CD14-positive monocyte (primary cell): ENCODE data around the gene GMPPA. TPM values are rescaled to one million over a fixed set of nuclear protein-coding genes. Genes with fewer than 3 reads are reported as not detected.

Experiments
- DNase-seq, 3 donors: peaks; one replicate each; pipeline ENCODE4 v3.0.0-alpha.2; 2011 to 2022
- H2AFZ ChIP-seq: 2 replicates; pipeline ENCODE4 v1.6.0; 2012; ENCODE audit warnings: mild to moderate bottlenecking, low read depth, low read length, inconsistent platforms; ENCODE audit not compliant: insufficient read depth, poor library complexity, severe bottlenecking
- H3K27ac ChIP-seq, 2 donors: 1 replicate in 1 of 2; 2 replicates in 1 of 2; pipeline ENCODE4 v1.5.1; 2012 to 2013; ENCODE audit warnings: low read length in 2 of 2, control low read depth in 1 of 2, inconsistent platforms in 1 of 2, low read depth in 1 of 2, mild to moderate bottlenecking in 1 of 2
- H3K27me3 ChIP-seq, 2 donors: one replicate each; pipeline versions ENCODE4 v1.6.0 to v1.6.1; 2011 to 2013; ENCODE audit warnings: low read length in 2 of 2; ENCODE audit not compliant: control insufficient read depth in 2 of 2, insufficient read depth in 2 of 2
- H3K36me3 ChIP-seq, 2 donors: replicated peaks in 1 of 2; 1 replicate in 1 of 2; 2 replicates in 1 of 2; pipeline versions ENCODE4 v1.5.1 to v1.6.1; 2012 to 2013; ENCODE audit warnings: low read length in 2 of 2, control low read depth in 1 of 2, inconsistent platforms in 1 of 2, mild to moderate bottlenecking in 1 of 2; ENCODE audit not compliant: insufficient read depth in 2 of 2, control insufficient read depth in 1 of 2
- H3K4me1 ChIP-seq, 2 donors: 1 replicate in 1 of 2; 2 replicates in 1 of 2; pipeline versions ENCODE4 v1.5.1 to v1.6.1; 2012 to 2013; ENCODE audit warnings: low read length in 2 of 2, control low read depth in 1 of 2, inconsistent platforms in 1 of 2, mild to moderate bottlenecking in 1 of 2, moderate library complexity in 1 of 2; ENCODE audit not compliant: insufficient read depth in 2 of 2, control insufficient read depth in 1 of 2
- H3K4me2 ChIP-seq: replicated peaks from 2 replicates; pipeline ENCODE3; 2012; ENCODE audit warnings: low read length, moderate library complexity, mild to moderate bottlenecking; ENCODE audit not compliant: poor library complexity, severe bottlenecking; ENCODE audit errors: extremely low read depth
- H3K4me3 ChIP-seq, 3 experiments: fragments of 200-600 bp in 1 of 3; sonication (generic) in 1 of 3; replicated peaks in 1 of 3; 1 replicate in 2 of 3; 2 replicates in 1 of 3; pipeline ENCODE4 v1.5.1; 2011 to 2013; ENCODE audit warnings: low read length in 3 of 3, mild to moderate bottlenecking in 3 of 3, control low read depth in 2 of 3, low read depth in 2 of 3, inconsistent platforms in 1 of 3, moderate library complexity in 1 of 3
- H3K79me2 ChIP-seq: 2 replicates; pipeline ENCODE4 v1.6.0; 2012; ENCODE audit warnings: mild to moderate bottlenecking, control low read depth, inconsistent platforms, low read length, moderate library complexity; ENCODE audit not compliant: insufficient read depth
- H3K9ac ChIP-seq: 2 replicates; pipeline ENCODE4 v1.6.0; 2017; ENCODE audit warnings: low read length, mild to moderate bottlenecking; ENCODE audit not compliant: insufficient read depth, poor library complexity, severe bottlenecking
- H3K9me3 ChIP-seq, 2 donors: replicated peaks in 1 of 2; 1 replicate in 1 of 2; 2 replicates in 1 of 2; pipeline versions ENCODE4 v1.5.1 to v1.6.1; 2012 to 2013; ENCODE audit warnings: low read length in 2 of 2, control low read depth in 1 of 2; ENCODE audit not compliant: control insufficient read depth in 1 of 2, insufficient read depth in 1 of 2
- H4K20me1 ChIP-seq: 2 replicates; pipeline ENCODE4 v1.6.0; 2012; ENCODE audit warnings: mild to moderate bottlenecking, low read length, control low read depth, moderate library complexity; ENCODE audit not compliant: insufficient read depth
- H3K27ac Mint-ChIP-seq, 7 donors: one replicate each; pipeline ENCODE4 v1.8.0; 2020; ENCODE audit warnings: mild to moderate bottlenecking in 7 of 7, mixed read lengths in 7 of 7, moderate library complexity in 6 of 7, inconsistent platforms in 2 of 7
- H3K27me3 Mint-ChIP-seq, 3 donors: one replicate each; pipeline ENCODE4 v1.8.0; 2021 to 2022; ENCODE audit warnings: low read depth in 3 of 3, mild to moderate bottlenecking in 3 of 3, mixed read lengths in 3 of 3, moderate library complexity in 3 of 3, inconsistent platforms in 1 of 3
- H3K36me3 Mint-ChIP-seq, 2 donors: one replicate each; pipeline ENCODE4 v1.8.0; 2020; ENCODE audit warnings: mixed read lengths in 2 of 2, inconsistent platforms in 1 of 2, mild to moderate bottlenecking in 1 of 2
- H3K4me1 Mint-ChIP-seq: one replicate; pipeline ENCODE4 v1.8.0; 2020; ENCODE audit warnings: mild to moderate bottlenecking, mixed read lengths
- H3K4me3 Mint-ChIP-seq, 2 donors: one replicate each; pipeline ENCODE4 v1.8.0; 2020; ENCODE audit warnings: mild to moderate bottlenecking in 2 of 2, mixed read lengths in 2 of 2, moderate library complexity in 1 of 2
- H3K9me3 Mint-ChIP-seq, 7 donors: one replicate each; pipeline ENCODE4 v1.8.0; 2020 to 2022; ENCODE audit warnings: mixed read lengths in 7 of 7, mild to moderate bottlenecking in 6 of 7, moderate library complexity in 6 of 7, inconsistent platforms in 2 of 7
- WGBS: methylation state at CpG from one replicate; pipeline ENCODE4 v1.1.5; 2013; ENCODE audit warnings: missing lambda C conversion rate; ENCODE audit not compliant: insufficient coverage; 5-methylcytosine and 5-hydroxymethylcytosine counted together
- intact Hi-C, 2 donors: fragments of 100-400 bp; cut with micrococcal nuclease; formaldehyde crosslinking; loops; one replicate each; pipeline versions ENCODE4 v1.15.0 to v1.15.1; 2023
- polyA plus RNA-seq, 3 donors: library from polyadenylated mRNA; depleted of rRNA in 1 of 3; unstranded in 2 of 3; stranded (reverse) in 1 of 3; fragments of 300-500 nt in 2 of 3; fragments of >200 nt in 1 of 3; fragmentation: Illumina TruSeq in 2 of 3; gene quantifications; 1 replicate in 2 of 3; 2 replicates in 1 of 3; pipeline ENCODE4 v1.2.3, GENCODE V29; 2012 to 2021
- TF ChIP-seq, protein P1 (sequence below): fragments of 200-600 bp; IDR thresholded peaks from one replicate; pipeline ENCODE4 v1.8.0; 2022; ENCODE audit warnings: antibody characterized with exemption, mild to moderate bottlenecking

GMPPA gene
- polyA plus RNA-seq, 3 donors = 35.5 to 71.2 (median 35.9) TPM

- H3K36me3 ChIP-seq = no peaks in the 10 kb centered on the region
- H3K4me1 ChIP-seq = peaks cover 16 to 24% of the 10 kb centered on the region in 2 donors
- H4K20me1 ChIP-seq = no peaks in the 10 kb centered on the region
- TF ChIP-seq, protein P1, sequence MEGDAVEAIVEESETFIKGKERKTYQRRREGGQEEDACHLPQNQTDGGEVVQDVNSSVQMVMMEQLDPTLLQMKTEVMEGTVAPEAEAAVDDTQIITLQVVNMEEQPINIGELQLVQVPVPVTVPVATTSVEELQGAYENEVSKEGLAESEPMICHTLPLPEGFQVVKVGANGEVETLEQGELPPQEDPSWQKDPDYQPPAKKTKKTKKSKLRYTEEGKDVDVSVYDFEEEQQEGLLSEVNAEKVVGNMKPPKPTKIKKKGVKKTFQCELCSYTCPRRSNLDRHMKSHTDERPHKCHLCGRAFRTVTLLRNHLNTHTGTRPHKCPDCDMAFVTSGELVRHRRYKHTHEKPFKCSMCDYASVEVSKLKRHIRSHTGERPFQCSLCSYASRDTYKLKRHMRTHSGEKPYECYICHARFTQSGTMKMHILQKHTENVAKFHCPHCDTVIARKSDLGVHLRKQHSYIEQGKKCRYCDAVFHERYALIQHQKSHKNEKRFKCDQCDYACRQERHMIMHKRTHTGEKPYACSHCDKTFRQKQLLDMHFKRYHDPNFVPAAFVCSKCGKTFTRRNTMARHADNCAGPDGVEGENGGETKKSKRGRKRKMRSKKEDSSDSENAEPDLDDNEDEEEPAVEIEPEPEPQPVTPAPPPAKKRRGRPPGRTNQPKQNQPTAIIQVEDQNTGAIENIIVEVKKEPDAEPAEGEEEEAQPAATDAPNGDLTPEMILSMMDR = no peak
- no peak overlapping the region for H2AFZ ChIP-seq
- H3K9me3 ChIP-seq = peaks cover 2 to 10% of the 10 kb centered on the region in 2 donors
- 100% methylated on average over 3 of the region's 5 CpGs for WGBS
- Mint-ChIP-seq H3K9me3 (peaks cover 0 to 22% (median 1%) of the 10 kb centered on the region in 7 donors), H3K27ac (no peak overlapping the region), H3K4me3 (peak overlapping the region; percentile 17 to 61), H3K27me3 (peaks cover 51 to 78% (median 59%) of the 10 kb centered on the region in 3 donors), H3K4me1 (peaks cover 19% of the 10 kb centered on the region), H3K36me3 (peaks cover 0 to 5% of the 10 kb centered on the region in 2 donors)
- peaks cover 31 to 53% of the 10 kb centered on the region in 2 donors for H3K27me3 ChIP-seq
- no peaks in the 10 kb centered on the region for H3K79me2 ChIP-seq
- H3K4me2 ChIP-seq = no peak overlapping the region
- intact Hi-C loops = loop anchor here in 1 of 2 donors (5.0 to 10.0 kb wide), 2 partner anchors 34 to 328 kb away; partner anchors contain the start of gene NHEJ1
- no peak overlapping the region for H3K4me3 ChIP-seq
- H3K27ac ChIP-seq = no peak overlapping the region
- no peak overlapping the region for H3K9ac ChIP-seq
- no peak for DNase-seq
Measured at GRCh38 chr2:219493086-219493485, 5.6 kb upstream of the GMPPA start.

DNA sequence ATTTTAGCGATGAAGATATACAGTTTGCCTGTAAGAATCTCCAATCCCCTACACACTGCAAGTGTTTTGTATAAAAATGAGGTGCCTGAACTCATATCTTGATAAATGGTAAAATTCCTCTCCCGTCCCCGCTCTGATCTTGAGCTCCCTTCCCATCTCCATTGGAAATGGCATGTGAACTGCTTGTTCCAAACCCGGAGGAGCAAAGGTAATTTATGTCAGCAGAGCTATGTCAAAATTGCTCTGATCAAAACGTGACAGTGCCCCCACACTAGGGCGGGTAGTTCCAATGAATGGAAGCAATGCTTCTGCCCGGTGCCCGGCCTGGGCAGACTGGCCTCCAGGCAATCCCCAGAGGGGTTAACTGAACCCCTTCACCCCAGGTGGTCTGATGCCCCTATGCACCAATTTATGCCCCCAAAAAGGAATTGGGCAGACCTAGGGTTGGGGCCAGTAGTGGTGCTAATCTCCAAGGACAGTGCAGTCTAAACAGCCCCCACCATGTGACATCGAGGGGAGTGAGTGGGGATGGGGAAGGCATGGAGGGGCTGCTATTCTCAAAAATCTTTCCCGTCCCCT is 3.6 kb upstream of the GMPPA start:
- Histone ChIP-seq H3K79me2 (peaks cover 10% of the 10 kb centered on the region), H2AFZ (no peak overlapping the region), H3K36me3 (no peaks in the 10 kb centered on the region), H3K27me3 (peaks cover 31 to 53% of the 10 kb centered on the region in 2 donors), H3K4me3 (no peak overlapping the region), H3K27ac (no peak overlapping the region), H3K4me2 (no peak overlapping the region), H4K20me1 (no peaks in the 10 kb centered on the region), H3K4me1 (peaks cover 28 to 40% of the 10 kb centered on the region in 2 donors), H3K9me3 (peaks cover 2 to 10% of the 10 kb centered on the region in 2 donors), H3K9ac (no peak overlapping the region)
- Mint-ChIP-seq H3K36me3 (peaks cover 0 to 5% of the 10 kb centered on the region in 2 donors), H3K27ac (peak overlapping the region in 1 of 7 donors; percentile 8), H3K27me3 (peaks cover 53 to 68% (median 56%) of the 10 kb centered on the region in 3 donors), H3K9me3 (peaks cover 0 to 22% (median 1%) of the 10 kb centered on the region in 7 donors), H3K4me1 (peaks cover 35% of the 10 kb centered on the region), H3K4me3 (peak overlapping the region in 1 of 2 donors; percentile 66)
- intact Hi-C loops = loop anchor here (5.0 to 10.0 kb wide), 5 partner anchors 32 to 330 kb away; partner anchors contain the start of genes DNPEP (in 2 of the 2), STK11IP (in 2 of the 2) and NHEJ1 (in 1 of the 2)
- TF ChIP-seq, protein P1 = no peak
- no peak for DNase-seq
- WGBS = 24% methylated on average over 5 of the region's 10 CpGs
